SW 1271 (cell line): ENCODE data around the gene TSPAN15.
"Not testable (repeated sequence)": the region's sequence is repeated elsewhere in the genome, so short reads cannot be mapped to it uniquely, and the experiment has no call there.

Source experiments
- DNase-seq, 2 experiments: peaks; one replicate each; lab custom pipeline; 2025; lab: John Stamatoyannopoulos, UW

Gene TSPAN15

GRCh38 chr10:69488149-69488844 is 37.0 kb downstream of the TSPAN15 start:
- not testable (repeated sequence) for DNase-seq

GRCh38 chr10:69488856-69489255 is 37.6 kb downstream of the TSPAN15 start:
- not testable (repeated sequence) for DNase-seq

- no peak for DNase-seq
These were observed 38.3 kb downstream of the TSPAN15 start for GRCh38 chr10:69489506-69490090.

DNA sequence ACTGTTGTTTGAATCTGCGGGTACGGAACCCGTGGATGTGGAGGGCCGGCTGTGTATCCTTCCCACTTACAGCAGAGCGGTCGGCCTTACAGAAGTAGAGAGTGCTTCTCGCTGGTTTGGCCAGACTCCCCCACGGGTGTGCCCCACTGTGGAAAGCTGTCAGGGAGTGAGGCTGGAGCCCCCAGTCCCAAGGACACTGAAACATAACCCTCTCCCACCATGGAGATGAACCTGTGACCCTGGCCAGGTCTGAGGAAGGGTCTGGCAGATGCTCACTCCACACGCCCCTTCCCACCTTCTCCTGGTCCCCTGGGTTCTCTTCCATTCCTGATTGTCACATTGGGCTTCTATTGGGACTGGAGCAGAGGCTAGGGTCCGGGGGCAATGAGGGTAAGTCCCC is 39.6 kb downstream of the TSPAN15 start:
- DNase-seq, result no peak

DNA sequence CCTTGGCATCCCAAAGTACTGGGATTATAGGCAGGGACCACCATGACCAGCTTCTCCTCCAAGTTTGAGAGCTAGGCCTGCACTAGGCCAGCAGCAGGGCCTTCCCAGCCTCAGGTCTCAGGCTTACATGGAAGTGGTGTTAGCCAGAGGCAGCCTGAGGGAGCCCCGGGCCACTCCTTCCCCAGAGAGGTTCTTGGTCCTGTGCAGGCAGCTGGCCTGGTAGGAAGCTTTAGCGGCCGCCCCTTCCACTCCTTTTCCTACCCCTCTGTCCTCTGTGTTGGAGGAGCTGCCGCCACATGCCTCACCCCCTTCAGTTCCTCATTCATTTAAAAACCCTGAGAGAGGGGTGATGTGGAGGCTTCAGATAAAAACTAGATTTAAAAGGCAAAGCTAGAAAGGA is 40.3 kb downstream of the TSPAN15 start:
- no peak for DNase-seq

- no peak for DNase-seq
These were observed 41.0 kb downstream of the TSPAN15 start for GRCh38 chr10:69492091-69492745.

- DNase-seq, result no peak
These were observed 41.6 kb downstream of the TSPAN15 start for GRCh38 chr10:69492746-69493462.

GRCh38 chr10:69494626-69495558 is 43.6 kb downstream of the TSPAN15 start:
- DNase-seq, result no peak

DNA sequence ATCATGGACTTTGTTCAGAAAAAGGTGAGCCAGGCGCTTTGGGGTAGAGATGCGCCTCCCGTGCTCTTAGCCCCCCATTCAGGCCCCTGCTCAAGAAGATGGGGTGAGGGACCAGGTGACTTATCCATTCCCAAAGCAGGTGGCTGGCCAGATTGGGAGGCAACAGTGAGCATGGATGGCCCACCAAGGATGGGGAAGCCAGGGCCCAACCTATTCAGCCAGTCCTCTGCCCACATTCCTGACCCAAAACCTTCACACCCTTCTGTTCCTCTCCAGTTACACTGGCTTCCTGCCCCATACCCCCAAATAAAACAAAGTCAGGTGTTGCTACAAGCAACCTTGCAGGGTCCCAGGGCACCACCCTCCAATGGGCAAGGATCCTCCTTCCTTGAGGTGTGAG is 44.4 kb downstream of the TSPAN15 start:
- no peak for DNase-seq

GRCh38 chr10:69496352-69497230 is 45.3 kb downstream of the TSPAN15 start:
- no peak for DNase-seq

GRCh38 chr10:69497231-69497561 is 45.9 kb downstream of the TSPAN15 start:
- DNase-seq, result no peak

GRCh38 chr10:69497611-69498390 is 46.5 kb downstream of the TSPAN15 start:
- DNase-seq, result no peak

GRCh38 chr10:69498711-69499471 is 47.6 kb downstream of the TSPAN15 start:
- no peak for DNase-seq

DNA sequence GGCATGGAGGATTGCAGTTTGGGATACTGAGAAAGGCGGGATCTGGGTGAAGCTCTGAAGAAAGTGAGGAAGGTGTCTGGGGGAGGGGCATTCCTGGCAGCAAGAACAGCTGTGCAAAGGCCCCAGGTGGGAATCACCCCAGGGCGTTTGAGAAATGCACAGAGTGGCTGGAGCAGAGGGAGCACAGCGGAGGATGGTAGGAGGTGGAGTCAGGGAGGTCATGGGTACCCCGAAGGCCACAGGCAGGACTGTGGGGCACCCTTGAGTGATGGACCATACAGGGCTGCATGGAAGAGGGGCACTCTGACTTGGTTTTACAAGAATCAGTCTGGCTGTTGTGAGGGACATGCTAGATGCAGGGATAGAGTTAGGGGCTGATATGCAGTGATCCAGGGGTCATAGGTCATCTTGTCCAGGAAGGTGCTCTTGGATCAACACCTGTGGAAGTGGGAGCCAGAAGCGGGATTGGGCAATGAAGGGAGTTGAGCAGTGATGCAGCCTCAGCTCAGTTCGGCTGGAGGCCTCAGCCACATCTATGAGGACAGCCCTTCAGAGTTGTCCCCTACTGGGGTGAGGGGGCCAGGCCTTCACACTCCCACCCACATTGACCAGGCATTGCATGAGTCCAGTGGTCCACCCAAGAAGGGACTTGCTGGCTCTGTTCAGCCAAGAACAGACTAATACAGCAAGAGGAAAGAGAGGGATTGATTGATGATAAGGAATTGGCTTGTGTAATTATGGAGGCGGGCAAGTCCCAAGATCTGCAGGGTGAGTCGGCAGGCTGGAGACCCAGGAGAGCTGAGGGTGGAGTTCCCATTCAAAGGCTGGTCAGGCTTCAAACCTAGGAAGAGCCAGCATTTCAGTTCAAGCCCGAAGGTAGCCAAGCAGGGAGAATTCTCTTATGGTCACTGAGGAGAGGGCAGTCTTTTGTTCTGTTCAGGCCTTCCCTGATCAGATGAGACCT is 48.7 kb downstream of the TSPAN15 start:
- DNase-seq, result no peak

DNA sequence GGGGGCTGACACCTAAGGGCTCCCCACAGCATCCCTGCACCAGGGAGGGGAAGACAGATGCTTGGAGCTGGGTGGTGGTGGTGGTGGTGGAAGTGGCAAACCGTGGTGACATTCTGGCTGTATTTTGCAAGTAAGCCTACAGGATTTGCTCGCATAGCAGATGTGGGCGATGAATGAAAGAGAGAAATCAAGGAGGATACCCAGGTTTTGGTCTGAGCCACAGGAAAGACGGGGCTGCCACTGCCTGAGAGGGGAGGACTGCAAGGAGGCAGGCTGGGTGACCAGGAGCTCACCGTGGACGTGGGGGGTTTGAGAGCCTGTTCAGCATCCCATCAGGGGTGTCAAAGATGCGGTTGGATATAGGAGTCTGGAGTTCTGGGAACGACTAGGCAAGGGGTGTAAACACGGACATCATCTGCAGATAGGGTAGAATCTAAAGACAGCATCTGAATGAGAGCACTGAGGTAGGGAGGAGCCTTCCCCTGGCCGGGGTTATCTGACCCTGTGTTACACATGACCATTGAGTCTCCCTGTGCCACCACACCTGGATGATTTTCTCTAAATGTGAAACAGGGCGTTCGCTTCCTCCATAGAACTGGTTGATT is 49.7 kb downstream of the TSPAN15 start:
- DNase-seq, result no peak

DNA sequence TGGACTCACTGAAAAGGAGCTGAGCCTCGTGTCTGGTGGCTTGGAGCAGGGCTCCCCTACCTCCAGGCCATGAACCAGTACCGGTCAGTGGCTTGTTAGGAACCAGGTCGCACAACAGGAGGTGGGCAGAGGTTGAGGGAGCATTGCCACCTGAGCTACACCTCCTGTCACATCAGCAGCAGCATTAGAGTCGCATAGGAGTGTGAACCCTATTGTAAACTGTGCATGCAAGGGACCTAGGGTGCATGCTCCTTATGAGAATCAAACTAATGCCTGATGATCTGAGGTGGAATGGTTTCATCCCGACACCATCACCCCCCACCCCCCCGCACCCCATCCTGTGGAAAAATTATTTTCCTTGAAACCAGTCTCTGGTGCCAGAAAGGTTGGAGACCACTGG is 50.4 kb downstream of the TSPAN15 start:
- DNase-seq, result no peak

DNA sequence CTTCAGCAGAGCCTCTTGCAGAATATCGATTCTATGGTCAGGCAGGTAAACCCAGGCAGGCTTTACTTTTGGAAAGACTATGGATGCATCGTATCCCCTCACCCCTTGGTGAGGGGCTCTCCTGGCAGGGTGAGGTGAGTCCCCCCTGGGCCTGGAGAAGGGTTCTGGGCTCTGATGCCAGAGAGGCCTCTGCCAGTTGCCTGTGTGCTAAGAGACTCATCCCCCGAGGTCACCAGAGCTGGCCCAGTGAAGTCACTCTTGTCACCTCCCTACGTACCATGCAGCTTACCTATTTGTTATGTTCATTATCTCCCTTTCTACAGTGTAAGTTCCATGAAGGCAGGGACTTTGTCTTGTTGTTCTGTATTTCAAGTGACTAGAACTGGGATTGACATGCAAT is 51.3 kb downstream of the TSPAN15 start:
- no peak for DNase-seq
